ENCODE measurements around the gene RAD23A.
"Not testable (repeated sequence)": the region's sequence is repeated elsewhere in the genome, so short reads cannot be mapped to it uniquely, and the experiment has no call there.

Gene RAD23A

DNA sequence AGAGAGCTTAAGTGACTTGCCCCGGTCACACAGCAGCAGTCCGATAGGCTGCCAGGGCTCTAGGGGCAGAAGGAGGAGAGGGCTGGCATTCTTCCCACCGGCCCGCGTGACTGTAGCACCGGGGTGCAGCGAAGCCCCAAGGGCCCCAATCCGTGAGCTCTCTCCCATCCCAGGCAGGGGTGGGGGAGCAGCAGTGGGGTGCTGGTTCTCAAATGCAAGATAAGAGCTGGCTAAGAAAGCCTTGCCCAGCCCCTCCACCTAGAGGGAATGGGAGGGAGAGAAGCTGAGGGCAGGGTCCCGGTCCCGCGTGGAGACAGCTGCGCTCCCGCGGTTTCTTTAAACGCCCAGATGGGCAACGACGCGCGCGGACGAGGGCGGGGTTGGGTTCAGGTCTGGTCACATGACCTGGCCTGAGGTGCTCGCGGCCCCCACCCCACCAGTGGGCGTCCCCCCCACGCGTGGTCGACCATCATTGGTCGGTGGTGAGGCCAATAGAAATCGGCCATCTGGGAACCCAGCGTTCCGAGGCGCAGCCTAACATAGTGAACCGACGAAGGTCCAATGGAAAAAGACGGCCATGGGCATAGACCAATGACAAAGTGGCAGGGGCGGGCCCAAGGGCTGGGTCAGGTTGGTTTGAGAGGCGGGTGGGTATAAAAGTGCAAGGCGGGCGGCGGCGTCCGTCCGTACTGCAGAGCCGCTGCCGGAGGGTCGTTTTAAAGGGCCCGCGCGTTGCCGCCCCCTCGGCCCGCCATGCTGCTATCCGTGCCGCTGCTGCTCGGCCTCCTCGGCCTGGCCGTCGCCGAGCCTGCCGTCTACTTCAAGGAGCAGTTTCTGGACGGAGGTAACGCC is 7.5 kb upstream of the RAD23A start, which contains the start of gene CALR:
Gene CALR (plus strand): TSS at position 683 of the 852 bp plus-strand sequence. CDS start 71 bp downstream, at position 754.
- DNase-seq, result peak; percentile 96

DNA sequence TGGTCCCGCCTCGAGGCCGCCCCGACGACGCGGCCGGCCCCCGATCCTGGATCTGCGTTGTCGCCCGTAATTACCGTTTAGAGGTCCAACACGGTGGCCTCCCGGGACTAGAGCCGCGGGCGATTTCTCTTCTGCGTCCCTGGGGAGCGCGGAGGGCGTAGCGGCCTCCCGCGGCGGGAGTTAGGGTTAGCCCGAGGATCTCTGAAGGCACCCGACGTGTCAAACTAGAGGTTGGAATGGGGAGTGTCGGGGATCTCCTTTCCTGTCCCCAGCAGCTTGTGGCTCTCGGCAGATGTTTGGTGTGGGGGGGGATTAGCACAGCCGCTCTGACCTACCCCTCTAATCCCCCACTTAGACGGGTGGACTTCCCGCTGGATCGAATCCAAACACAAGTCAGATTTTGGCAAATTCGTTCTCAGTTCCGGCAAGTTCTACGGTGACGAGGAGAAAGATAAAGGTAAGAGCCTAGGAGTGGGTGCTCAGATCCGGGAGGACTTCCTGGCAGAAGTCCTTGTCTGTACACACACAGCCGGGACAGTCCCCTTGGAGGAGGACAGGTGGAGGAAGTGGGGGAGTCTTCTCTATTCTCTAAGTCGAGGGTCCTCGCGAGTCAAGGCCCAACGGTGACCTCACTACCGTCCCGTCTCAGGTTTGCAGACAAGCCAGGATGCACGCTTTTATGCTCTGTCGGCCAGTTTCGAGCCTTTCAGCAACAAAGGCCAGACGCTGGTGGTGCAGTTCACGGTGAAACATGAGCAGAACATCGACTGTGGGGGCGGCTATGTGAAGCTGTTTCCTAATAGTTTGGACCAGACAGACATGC is 6.7 kb upstream of the RAD23A start:
- no peak for DNase-seq

DNA sequence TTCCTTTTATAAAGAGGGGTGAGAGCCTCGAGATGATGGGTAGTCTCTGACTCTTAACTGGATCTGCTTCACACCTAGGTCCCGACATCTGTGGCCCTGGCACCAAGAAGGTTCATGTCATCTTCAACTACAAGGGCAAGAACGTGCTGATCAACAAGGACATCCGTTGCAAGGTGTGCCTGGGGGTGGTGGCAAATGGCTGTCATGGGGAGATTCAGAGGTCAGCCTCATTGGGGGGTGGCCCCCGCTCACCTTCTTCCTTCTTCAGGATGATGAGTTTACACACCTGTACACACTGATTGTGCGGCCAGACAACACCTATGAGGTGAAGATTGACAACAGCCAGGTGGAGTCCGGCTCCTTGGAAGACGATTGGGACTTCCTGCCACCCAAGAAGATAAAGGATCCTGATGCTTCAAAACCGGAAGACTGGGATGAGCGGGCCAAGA is 5.7 kb upstream of the RAD23A start:
- no peak for DNase-seq

DNA sequence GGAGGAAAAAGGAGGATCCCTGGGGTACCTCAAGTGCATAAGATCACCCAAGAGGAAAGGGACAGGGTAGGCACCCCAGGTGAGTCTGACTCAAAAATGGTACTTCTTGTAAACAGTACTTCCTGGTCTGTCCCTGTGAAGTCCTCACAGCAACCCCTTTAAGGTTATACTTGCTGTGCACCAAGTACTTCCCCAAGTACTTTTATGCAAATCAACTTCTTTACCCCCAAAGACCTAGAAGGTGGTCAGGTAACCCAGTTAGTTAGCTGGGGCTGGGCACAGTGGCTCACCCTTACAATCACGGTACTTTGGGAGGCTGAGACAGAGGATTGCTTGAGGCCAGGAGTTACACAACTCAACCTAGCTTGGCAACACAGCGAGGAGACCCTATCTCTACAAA is 4.8 kb upstream of the RAD23A start:
- DNase-seq, result no peak

DNA sequence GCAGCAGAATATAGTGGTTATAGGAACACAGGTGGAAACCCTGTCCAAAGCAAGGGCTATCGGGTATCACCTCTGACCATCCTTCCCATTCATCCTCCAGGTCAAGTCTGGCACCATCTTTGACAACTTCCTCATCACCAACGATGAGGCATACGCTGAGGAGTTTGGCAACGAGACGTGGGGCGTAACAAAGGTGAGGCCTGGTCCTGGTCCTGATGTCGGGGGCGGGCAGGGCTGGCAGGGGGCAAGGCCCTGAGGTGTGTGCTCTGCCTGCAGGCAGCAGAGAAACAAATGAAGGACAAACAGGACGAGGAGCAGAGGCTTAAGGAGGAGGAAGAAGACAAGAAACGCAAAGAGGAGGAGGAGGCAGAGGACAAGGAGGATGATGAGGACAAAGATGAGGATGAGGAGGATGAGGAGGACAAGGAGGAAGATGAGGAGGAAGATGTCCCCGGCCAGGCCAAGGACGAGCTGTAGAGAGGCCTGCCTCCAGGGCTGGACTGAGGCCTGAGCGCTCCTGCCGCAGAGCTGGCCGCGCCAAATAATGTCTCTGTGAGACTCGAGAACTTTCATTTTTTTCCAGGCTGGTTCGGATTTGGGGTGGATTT is 2.1 kb upstream of the RAD23A start:
- DNase-seq, result no peak

DNA sequence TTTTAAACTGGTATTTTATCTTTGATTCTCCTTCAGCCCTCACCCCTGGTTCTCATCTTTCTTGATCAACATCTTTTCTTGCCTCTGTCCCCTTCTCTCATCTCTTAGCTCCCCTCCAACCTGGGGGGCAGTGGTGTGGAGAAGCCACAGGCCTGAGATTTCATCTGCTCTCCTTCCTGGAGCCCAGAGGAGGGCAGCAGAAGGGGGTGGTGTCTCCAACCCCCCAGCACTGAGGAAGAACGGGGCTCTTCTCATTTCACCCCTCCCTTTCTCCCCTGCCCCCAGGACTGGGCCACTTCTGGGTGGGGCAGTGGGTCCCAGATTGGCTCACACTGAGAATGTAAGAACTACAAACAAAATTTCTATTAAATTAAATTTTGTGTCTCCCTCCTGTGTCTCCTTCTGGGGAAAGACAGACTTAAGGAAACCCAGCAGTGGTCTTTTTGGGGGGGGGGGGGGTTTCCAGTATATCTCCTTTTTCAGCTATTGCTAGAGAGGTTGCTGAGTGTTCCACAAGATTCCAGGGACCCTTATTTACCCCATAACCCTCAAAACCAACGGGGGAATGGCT is 1.5 kb upstream of the RAD23A start:
- no peak for DNase-seq

DNA sequence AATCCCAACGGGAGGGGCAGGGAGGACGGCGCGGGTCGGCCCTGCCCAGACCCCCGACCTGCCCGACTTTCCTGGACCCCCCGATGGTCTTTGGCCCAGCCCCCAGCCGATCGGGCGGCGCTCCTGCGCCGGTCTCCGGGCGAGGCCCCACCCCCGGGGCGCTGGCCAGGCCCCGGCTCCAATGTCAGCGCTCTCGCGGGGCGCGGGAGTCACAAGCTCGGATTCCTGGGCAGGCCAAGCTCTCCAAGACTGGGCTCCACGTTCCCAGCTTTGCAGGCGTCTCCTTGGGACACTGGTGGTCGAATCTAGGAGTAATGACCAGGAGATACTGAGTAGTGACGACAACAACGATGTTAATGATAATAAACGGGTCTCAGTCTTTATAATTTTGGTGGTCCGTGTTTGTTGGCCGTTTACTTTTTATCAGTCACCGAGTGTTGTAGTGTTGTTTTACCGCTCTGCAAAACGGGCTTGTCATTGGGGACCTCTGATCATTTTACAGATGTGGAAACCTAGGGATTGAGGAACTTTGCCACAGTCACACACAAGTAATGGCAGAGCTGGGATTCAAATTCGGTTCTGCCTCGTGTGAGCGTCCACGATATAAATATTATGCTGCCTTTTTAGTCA is 545 bp downstream of the RAD23A start:
- peak; percentile 32 for DNase-seq

DNA sequence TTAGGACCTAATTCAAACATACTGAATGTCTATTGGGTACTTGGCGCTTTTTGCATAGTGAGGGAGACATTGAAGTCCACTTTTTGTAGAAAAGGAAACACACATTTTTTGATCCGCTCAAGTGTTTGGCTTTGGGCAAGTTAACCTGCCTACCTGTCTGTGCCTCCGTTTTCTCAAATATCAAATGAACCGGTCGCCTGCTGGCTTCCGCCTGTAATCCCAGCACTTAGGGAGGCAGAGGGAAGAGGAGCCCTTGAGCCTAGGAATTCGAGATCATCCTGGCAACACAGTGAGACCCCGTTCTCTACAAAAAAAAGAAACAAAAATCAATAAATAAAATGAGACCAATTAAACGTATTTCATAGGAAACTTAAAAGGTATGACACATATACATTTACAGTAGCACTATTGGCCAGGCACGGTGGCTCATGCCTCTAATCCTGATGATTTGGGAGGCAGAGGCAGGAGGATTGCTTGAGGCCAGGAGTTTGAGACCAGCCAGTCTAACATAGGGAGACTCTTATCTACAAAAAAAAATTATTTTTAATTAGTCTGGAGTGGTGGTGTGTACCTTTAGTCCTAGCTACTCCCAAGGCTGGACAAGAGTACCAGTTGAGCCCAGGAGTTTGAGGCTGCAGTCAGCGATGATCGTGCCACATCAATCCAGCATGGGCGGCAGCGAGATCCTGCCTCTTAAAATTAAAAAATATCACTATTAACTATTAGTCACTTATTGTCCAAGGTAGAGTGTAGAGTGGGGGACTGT is 1.3 kb downstream of the RAD23A start:
- DNase-seq, result no peak

DNA sequence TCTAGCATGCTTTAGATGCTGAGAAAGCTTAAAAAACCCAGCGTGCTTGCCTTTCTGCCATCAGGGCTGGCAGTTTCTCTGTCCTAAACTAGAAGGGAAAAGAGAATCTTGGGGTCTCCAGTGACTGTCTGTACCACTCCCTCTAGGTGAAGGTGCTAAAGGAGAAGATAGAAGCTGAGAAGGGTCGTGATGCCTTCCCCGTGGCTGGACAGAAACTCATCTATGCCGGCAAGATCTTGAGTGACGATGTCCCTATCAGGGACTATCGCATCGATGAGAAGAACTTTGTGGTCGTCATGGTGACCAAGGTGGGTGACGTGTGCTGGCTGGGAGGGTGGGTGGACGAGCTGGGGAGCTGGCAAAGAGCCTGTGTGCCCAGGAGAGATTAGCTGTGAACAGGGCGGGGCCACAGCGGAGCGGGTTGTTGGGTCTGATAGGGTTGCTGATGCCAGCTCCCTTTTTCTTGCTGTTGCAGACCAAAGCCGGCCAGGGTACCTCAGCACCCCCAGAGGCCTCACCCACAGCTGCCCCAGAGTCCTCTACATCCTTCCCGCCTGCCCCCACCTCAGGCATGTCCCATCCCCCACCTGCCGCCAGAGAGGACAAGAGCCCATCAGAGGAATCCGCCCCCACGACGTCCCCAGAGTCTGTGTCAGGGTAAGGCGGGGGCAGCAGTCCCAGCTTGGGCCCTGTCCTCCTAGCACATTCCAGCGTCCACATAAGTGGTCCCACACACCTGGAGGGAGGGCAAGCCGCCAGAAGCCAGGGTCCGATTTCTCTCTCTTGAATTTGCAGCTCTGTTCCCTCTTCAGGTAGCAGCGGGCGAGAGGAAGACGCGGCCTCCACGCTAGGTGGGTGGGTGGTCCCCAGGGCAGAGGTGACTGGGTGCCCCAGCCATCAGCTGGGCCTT is 2.3 kb downstream of the RAD23A start:
- no peak for DNase-seq

DNA sequence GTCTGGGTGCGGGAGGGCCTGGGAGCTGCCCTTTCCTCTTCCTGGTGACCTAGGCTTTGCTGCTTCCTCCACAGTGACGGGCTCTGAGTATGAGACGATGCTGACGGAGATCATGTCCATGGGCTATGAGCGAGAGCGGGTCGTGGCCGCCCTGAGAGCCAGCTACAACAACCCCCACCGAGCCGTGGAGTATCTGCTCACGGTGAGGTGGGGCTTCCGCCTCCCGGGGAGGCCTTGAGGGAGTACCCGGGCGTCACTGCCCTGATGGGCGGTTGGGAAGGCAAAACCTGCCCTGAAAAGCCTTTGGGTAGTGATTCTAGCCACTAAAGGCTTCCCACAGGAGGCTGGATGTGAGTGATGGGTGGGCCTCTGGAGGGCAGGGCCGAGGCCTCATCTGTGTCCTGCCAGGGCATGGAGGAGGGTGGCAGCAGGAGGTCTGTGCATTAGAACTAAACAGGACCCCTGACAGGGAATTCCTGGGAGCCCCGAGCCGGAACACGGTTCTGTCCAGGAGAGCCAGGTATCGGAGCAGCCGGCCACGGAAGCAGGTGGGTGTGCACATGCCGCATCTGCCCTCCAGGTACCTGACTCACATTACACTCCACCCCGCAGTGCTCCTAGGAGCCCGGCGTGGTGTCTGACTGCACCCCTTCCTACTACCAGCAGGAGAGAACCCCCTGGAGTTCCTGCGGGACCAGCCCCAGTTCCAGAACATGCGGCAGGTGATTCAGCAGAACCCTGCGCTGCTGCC is 3.1 kb downstream of the RAD23A start:
- DNase-seq, result no peak

DNA sequence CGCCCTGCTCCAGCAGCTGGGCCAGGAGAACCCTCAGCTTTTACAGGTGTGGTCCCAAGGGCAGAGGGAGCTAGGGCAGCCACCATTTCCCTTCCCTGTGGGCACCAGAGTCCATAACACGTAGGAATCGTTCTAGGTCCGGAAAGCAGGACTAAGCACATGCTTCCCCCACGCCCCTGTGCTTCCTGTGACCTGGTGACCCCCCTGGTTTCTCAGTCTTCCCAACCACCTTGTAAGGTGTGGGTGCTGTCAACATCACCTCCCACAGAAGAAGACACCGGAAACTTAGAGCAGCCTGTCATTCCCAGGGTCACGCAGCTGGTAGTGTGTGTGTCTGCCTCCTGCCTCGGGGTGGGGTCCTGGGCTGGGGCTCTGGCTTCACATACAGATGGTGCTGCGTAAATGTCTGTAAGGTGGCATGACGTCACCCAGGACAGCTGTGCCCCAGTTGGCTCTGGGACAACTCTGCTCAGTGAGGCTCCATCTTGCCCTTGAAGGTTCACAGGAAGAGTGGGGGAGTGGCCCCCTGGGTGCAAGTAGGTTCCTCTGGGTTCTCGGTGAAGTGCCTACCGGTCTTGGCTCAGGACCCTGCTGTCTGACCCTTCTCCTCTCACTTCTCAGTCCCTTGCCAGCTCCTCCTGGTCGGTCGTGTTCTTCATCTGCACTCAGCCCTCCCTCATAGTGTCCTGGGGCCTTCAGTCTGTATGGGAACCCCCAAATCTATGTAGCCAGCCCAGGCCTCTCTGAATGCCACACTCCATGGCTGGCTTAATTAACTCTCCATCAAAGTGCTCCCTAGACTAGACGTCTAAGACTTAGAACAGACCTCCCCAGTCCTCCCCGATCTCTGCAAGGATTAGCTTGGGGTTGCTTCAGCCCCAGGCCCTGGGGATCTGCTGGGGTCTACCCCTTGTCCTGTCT is 4.0 kb downstream of the RAD23A start:
- DNase-seq, result no peak

DNA sequence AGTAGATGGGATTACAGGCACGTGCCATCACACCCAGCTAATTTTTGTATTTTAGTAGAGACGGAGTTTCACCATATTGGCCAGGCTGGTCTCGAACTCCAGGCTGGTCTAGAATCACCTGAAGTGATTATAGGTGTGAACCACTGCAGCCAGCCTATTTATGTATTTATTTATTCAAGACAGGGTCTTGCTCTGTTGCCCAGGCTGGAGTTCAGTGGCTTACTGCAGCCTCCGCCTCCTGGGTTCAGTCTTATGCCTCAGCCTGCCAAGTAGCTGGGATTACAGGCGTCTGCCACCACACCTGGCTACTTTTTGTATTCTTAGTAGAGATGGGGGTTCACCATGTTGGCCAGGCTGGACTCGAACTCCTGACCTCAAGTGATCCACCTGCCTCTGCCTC is 6.4 kb downstream of the RAD23A start:
- DNase-seq, result not testable (repeated sequence)

DNA sequence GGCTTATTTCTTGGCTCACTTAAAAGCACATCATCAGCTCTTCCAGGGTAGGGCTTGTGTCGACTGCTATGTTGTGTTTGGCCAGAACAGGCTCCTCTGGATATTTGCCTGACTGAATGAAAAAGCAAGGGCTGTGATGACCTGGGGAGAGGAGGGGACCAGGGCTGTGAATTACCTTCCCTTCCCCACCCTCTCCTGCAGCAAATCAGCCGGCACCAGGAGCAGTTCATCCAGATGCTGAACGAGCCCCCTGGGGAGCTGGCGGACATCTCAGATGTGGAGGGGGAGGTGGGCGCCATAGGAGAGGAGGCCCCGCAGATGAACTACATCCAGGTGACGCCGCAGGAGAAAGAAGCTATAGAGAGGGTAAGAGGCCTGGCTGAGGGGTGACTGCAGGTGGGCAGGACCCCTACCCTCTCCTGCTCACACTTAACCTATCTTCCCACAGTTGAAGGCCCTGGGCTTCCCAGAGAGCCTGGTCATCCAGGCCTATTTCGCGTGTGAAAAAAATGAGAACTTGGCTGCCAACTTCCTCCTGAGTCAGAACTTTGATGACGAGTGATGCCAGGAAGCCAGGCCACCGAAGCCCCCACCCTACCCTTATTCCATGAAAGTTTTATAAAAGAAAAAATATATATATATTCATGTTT is 7.0 kb downstream of the RAD23A start:
- DNase-seq, result no peak

DNA sequence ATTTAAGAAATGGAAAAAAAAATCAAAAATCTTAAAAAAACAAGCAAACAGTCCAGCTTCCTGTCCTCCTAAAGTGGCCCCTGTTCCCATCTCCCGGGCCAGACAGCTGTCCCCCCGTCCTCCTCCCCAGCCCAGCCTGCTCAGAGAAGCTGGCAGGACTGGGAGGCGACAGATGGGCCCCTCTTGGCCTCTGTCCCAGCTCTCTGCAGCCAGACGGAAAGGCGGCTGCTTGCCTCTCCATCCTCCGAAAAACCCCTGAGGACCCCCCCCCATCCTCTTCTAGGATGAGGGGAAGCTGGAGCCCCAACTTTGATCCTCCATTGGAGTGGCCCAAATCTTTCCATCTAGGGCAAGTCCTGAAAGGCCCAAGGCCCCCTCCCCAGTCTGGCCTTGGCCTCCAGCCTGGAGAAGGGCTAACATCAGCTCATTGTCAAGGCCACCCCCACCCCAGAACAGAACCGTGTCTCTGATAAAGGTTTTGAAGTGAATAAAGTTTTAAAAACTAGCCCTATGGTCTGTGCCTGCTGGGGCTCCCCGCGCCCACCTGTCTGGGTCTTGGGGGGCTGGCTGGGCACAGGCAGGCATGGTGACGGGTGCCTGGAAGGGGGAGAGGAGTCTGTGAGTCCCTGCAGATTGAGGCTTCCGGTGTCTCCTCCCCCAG is 7.6 kb downstream of the RAD23A start:
- DNase-seq, result no peak

DNA sequence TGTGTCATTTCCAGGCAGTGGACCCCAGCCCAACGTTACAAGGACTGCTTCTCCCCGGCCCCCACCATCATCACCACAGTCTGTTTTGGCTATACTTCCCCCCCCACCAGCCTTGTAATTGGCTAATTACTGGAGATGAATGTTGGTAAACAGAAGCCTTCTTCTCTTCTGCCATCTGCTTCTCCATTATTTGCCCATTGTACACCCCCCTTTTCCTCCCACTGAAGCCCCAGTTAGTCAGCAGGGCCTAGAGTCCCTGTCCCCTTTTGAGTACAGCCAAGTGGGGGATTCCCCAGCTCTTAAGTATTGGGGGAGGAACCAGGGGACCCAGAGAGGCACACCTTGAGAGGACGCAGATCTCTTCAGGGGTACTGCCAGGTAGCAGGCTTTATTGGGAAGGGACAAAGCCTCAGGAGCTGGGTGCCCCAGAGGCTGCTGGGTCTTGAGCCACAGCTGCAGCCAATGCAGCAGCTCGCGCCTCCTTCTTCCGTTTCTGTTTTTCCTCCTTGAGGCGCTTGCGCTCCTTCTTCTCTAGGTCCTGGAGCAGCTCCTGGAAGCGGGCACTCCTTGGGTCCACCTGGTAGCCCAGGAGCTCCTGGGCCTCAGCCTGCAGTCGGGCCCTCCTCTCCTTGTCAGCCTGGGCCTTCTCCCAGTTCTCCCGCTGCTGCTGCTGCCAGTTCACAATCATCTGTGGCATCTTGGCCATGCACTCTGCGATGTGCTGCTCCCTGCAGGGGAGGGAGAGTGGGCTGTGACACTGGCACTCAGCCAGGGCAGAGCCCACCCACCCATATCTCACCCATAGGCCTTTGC is 8.3 kb downstream of the RAD23A start:
- DNase-seq, result no peak

DNA sequence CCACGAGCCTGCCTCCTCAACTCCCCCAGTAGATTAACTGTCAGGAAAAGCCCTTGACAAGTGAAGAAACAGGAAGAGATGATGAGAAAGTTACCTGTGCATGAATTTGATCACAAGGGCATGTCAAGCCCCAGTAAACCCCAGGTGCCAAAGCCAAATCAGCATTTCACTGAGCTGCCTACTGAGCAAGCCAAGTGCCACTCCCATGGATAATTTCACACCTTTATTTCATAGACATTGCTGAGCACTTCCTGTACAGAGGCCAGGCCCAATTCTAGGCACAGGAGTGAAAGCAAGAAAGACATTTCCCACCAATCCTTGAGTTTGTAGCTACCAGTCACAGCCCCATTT is 8.9 kb downstream of the RAD23A start:
- no peak for DNase-seq

DNA sequence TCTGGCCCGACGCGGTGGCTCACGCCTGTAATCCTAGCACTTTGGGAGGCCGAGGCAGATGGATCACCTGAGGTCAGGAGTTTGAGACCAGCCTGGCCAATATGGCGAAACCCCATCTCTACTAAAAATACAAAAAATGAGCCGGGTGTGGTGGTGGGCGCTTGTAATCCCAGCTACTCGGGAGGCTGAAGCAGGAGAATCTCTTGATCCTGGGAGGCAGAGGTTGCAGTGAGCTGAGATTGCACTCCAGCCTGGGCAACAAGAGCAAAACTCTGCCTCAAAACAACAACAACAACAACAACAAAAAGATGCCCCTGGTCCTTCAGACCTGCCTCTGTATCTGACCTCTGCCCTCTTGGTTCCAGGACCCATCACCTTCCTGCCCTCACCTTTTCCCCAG is 9.9 kb downstream of the RAD23A start:
- not testable (repeated sequence) for DNase-seq

Data from activated gamma-delta T cell (primary cell).